GM23248 (cell line): ENCODE data around the gene GUCA2B.

Experiments
- EZH2 ChIP-seq: fragments of 200-600 bp; sonication (generic); IDR thresholded peaks from 2 replicates; pipeline ENCODE4 v1.6.1; 2018; ENCODE audit warnings: antibody characterized with exemption, mild to moderate bottlenecking; ENCODE audit not compliant: insufficient read depth, poor library complexity, severe bottlenecking
- EZH2phosphoT487 ChIP-seq: fragments of 200-600 bp; sonication (generic); IDR thresholded peaks from 2 replicates; pipeline ENCODE4 v1.6.1; 2018; ENCODE audit warnings: antibody characterized with exemption, moderate library complexity, mild to moderate bottlenecking, low read depth; ENCODE audit not compliant: insufficient read depth

GRCh38 chr1:42163114-42163513 is 9.9 kb downstream of the GUCA2B start:
- TF ChIP-seq EZH2phosphoT487 (no peak), EZH2 (no peak)
